Body of pancreas (tissue), 4 donors: ENCODE data around the gene SDC1. TPM values are rescaled to one million over a fixed set of nuclear protein-coding genes. Genes with fewer than 3 reads are reported as not detected.
A peak's percentile ranks its signal among the peaks of the same experiment; 100 is the strongest.

Source experiments
- ATAC-seq: fragments of 150-250 bp; one replicate; pipeline ENCODE4 v1.9.1; 2016
- DNase-seq, 4 donors: peaks; one replicate each; pipeline ENCODE4 v3.0.0-alpha.2; 2019
- H3K27ac ChIP-seq, 4 donors: fragments of 200-600 bp; sonication (generic); 1 replicate in 3 of 4; 2 replicates in 1 of 4; pipeline versions ENCODE4 v1.5.1 to v1.6.1; 2016 to 2019; ENCODE audit warnings: mild to moderate bottlenecking in 1 of 4, mixed read lengths in 1 of 4, moderate library complexity in 1 of 4
- H3K27me3 ChIP-seq, 2 donors: fragments of 200-600 bp; sonication (generic); one replicate each; pipeline ENCODE4 v1.6.0; 2016; ENCODE audit warnings: mild to moderate bottlenecking in 1 of 2
- H3K36me3 ChIP-seq, 2 donors: fragments of 200-600 bp; sonication (generic); replicated peaks in 1 of 2; 2 replicates each; pipeline ENCODE4 v1.5.1; 2016; ENCODE audit warnings: low read depth in 2 of 2; ENCODE audit not compliant: insufficient read depth in 1 of 2
- H3K4me1 ChIP-seq: fragments of 200-600 bp; sonication (generic); one replicate; pipeline ENCODE4 v1.6.0; 2016
- H3K4me3 ChIP-seq, 2 donors: fragments of 200-600 bp; sonication (generic); 1 replicate in 1 of 2; 2 replicates in 1 of 2; pipeline ENCODE4 v1.5.1; 2016 to 2019
- H3K9me3 ChIP-seq, 3 donors: fragments of 200-600 bp; sonication (generic); 1 replicate in 2 of 3; 2 replicates in 1 of 3; pipeline ENCODE4 v1.5.1; 2016
- POLR2A ChIP-seq, 3 donors: fragments of 450-650 bp; IDR thresholded peaks; one replicate each; pipeline ENCODE4 v1.6.1; 2016; ENCODE audit warnings: antibody characterized with exemption in 3 of 3, mild to moderate bottlenecking in 2 of 3
- WGBS, 2 donors: methylation state at CpG; one replicate each; pipeline ENCODE4 v1.1.5; 2017; 5-methylcytosine and 5-hydroxymethylcytosine counted together
- intact Hi-C: fragments of 100-400 bp; cut with DNase I; formaldehyde crosslinking; loops from one replicate; pipeline ENCODE4 v1.15.1; 2023
- total RNA-seq, 2 donors: library from RNA; depleted of rRNA; stranded (reverse); fragments of >200 nt; gene quantifications; one replicate each; pipeline ENCODE4 v1.1.0, GENCODE V29; 2016
- TF ChIP-seq, protein P1 (sequence below), 7 experiments: fragments of 450-650 bp in 4 of 7; fragments of 200-600 bp in 3 of 7; sonication (generic) in 3 of 7; IDR thresholded peaks; one replicate each; pipeline ENCODE4 v1.5.1; 2016 to 2019; ENCODE audit warnings: antibody characterized with exemption in 7 of 7

Gene SDC1
- total RNA-seq, 2 donors from 2014 or later: 24.7 to 53.2 TPM

DNA sequence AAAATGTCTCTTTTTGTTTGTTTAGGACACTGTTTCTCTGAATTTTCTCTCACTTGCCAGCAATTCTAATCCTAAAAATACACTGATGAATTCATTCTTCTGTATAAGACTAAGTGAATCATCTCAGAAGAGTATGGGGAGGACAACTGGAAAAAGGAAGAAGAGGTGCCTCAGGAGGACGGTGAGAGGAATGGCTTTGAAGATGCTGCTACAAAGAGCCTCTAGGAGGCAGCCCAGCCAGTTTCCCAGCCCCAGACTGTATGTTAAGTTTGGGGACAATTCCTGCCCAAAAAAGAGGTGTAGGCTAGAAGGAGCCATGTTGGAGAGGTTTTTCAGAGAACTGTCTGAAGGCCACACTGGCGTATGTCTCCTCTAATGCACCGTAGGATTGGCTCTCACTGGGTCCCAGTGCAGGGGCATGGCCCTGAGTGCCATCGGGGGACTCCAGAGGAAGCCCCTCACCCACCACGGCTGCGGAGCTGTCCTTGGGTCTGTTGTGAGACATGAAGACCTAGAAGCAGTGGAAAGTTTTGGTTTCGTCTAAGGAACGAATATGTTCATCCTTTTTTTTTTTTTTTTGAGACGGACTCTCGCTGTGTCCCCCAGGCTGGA, 3.1 kb upstream of the SDC1 start:
- H3K27me3 ChIP-seq: no peaks in the 10 kb centered on the region
- TF ChIP-seq, protein P1, sequence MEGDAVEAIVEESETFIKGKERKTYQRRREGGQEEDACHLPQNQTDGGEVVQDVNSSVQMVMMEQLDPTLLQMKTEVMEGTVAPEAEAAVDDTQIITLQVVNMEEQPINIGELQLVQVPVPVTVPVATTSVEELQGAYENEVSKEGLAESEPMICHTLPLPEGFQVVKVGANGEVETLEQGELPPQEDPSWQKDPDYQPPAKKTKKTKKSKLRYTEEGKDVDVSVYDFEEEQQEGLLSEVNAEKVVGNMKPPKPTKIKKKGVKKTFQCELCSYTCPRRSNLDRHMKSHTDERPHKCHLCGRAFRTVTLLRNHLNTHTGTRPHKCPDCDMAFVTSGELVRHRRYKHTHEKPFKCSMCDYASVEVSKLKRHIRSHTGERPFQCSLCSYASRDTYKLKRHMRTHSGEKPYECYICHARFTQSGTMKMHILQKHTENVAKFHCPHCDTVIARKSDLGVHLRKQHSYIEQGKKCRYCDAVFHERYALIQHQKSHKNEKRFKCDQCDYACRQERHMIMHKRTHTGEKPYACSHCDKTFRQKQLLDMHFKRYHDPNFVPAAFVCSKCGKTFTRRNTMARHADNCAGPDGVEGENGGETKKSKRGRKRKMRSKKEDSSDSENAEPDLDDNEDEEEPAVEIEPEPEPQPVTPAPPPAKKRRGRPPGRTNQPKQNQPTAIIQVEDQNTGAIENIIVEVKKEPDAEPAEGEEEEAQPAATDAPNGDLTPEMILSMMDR (IDR thresholded peaks at IDR 0.05): no peak
- TF ChIP-seq POLR2A (IDR thresholded peaks at IDR 0.05): no peak
- 78 to 79% methylated on average over 10 of the region's 10 CpGs for WGBS, 2 donors

DNA sequence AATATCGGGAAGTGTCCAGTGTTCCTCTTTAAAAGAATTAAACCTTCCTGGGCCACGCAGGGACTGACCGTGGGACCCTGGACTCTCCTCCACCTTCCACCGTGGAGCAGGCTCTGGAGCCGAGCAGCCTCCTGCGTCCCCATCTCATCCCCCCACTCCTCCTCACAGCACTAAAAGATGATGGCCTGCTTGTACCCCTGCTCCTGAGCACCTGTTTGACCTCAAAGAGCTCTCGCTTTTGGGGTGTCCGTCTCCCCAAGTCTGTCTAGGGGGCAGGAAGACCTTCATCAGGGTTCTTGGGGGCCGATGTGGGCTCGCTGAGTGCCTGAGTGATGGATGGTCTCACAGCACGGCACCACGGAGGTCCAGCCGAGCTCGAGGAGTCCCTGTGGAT, 1.2 kb upstream of the SDC1 start:
- Histone ChIP-seq H3K27ac (peak overlapping the region in 2 of 4 donors; percentile 76 to 88), H3K36me3 (no peaks in the 10 kb centered on the region), H3K9me3 (no peaks in the 10 kb centered on the region), H3K4me3 (no peak overlapping the region), H3K27me3 (no peaks in the 10 kb centered on the region), H3K4me1 (peaks cover 29% of the 10 kb centered on the region)
- ATAC-seq (no peak), DNase-seq (no peak)
- TF ChIP-seq, protein P1 (IDR thresholded peaks at IDR 0.05): no peak
- no peak for TF ChIP-seq POLR2A (IDR thresholded peaks at IDR 0.05)
- intact Hi-C loops: loop anchor here (5.0 kb wide), 1 partner anchor 94 kb away; no protein-coding TSS in a partner anchor
- WGBS, 2 donors: 89 to 95% methylated on average over 14 of the region's 14 CpGs

More for the DNA sequence above, 3.1 kb upstream of the SDC1 start:
- Histone ChIP-seq H3K27ac (no peak overlapping the region), H3K36me3 (no peaks in the 10 kb centered on the region), H3K4me3 (no peak overlapping the region), H3K4me1 (peaks cover 15% of the 10 kb centered on the region), H3K9me3 (no peaks in the 10 kb centered on the region)
- no peak for ATAC-seq
- DNase-seq: no peak
- intact Hi-C loops: loop anchor here (5.0 kb wide), 1 partner anchor 96 kb away; no protein-coding TSS in a partner anchor

DNA sequence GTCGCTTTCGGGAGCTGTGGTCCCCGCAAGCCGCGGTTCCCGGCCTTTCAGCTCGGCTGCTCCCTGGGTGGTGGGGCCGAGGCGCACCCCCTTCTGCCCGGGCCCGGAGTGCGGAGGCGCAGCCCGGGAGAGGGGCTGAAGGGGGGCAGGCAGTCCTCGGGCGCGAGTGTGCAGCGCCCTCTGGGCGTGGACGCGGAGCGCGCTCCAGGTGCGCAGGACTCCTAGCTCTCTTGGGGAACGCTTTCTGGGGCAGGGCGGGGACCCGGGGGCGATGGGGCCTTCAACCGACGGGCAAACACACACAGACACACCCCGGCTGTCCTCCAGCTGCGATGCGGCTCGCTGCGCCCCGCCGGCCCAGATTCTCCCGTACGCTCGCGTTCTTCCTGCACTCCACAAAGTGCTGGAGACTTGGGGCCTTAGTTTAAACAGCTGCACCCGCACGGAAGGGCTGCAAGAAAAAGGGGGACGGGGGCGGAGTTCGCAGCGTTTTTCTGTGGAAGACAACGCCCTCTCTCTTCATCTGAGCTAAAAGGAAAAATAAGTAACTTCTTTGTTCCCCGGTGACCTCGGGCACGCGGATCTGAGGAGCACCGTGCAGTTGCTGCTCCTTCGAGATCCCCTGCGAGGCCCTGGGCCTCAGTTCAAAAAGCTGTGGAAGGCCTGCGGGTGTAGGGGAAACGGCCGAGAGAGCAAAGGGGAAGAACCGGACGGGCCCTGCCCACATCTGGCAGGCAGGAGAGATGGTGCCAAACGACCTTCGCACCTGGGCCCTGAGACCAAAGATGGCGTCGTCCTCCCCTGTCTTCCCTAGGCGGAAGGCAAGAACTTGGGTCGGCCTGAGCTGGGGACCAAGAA, 593 bp upstream of the SDC1 start:
- ATAC-seq (peak; percentile 70), DNase-seq (peak; percentile 65 to 78 (median 71))
- H3K9me3 ChIP-seq: no peaks in the 10 kb centered on the region
- TF ChIP-seq, protein P1 (IDR thresholded peaks at IDR 0.05): peak; percentile 49 to 75 (median 64)
- TF ChIP-seq POLR2A (IDR thresholded peaks at IDR 0.05): peak in 1 of 3 donors; percentile 31
- H3K4me3 ChIP-seq: peak overlapping the region; percentile 49 to 70
- WGBS, 2 donors: 5 to 31% methylated on average over 16 to 65 of the region's 66 CpGs
- intact Hi-C loops: loop anchor here (5.0 kb wide), 1 partner anchor 93 kb away; no protein-coding TSS in a partner anchor
- H3K4me1 ChIP-seq: peaks cover 29% of the 10 kb centered on the region
- H3K36me3 ChIP-seq: no peaks in the 10 kb centered on the region
- H3K27me3 ChIP-seq: no peaks in the 10 kb centered on the region
- peak overlapping the region; percentile 43 to 88 (median 78) for H3K27ac ChIP-seq

DNA sequence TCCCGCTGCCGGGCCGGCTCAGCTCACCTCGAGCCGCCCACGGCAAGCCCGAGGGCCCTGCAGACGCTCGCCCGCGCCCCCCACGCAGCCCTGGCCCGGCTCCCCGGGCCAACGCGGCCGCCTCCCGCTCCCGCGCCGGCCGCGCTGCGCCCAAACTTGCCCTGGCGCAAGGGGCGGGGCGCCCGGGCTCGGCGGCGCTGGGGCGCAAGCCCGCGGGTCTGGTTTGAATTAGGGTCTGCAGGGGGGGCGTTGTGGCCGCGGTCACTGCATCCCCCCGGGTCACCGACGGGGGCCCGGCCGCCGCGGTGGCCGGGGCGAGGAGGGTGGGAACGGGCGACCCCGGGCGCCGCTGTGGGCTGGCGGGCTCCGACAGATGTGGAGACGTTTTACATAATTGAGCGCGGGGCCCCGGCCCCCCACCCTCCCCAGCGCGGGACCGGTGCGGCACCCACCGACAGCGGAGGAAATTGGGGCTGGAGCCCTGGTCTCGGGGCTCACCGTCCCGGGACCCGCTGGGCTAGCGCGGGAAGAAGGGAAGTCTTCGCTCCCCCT, 690 bp downstream of the SDC1 start:
- Histone ChIP-seq H3K4me1 (peaks cover 29% of the 10 kb centered on the region), H3K27me3 (no peaks in the 10 kb centered on the region), H3K27ac (peak overlapping the region; percentile 43 to 88 (median 78)), H3K4me3 (peak overlapping the region; percentile 49 to 70), H3K9me3 (no peaks in the 10 kb centered on the region), H3K36me3 (no peaks in the 10 kb centered on the region)
- TF ChIP-seq, protein P1 (IDR thresholded peaks at IDR 0.05): no peak
- TF ChIP-seq POLR2A (IDR thresholded peaks at IDR 0.05): peak in 1 of 3 donors; percentile 3
- 0% methylated on average over 42 of the region's 70 CpGs; no CpG with 5 or more reads in 1 of the 2 donors for WGBS, 2 donors
- ATAC-seq (peak; percentile 43), DNase-seq (no peak)
- intact Hi-C loops: no loop called here
